MM.1S (cell line): ENCODE measurements around the gene KIAA0825.

Experiments used
- DNase-seq: peaks from one replicate; pipeline ENCODE4 v3.0.0-alpha.2; 2015
- H2AFZ ChIP-seq: fragments of 300-600 bp; sonication (generic); 2 replicates; pipeline ENCODE4 v1.6.0; 2016; ENCODE audit warnings: antibody characterized with exemption, low read length
- H3F3A ChIP-seq: fragments of 300-600 bp; sonication (generic); 2 replicates; pipeline ENCODE4 v1.6.1; 2016; ENCODE audit warnings: mild to moderate bottlenecking, antibody characterized with exemption, low read length, moderate library complexity, mixed read lengths; ENCODE audit not compliant: insufficient read depth
- H3K27ac ChIP-seq: fragments of 300-600 bp; sonication (generic); 2 replicates; pipeline ENCODE4 v1.5.1; 2016; ENCODE audit warnings: mild to moderate bottlenecking, low read length
- H3K27me3 ChIP-seq: fragments of 300-600 bp; sonication (generic); replicated peaks from 2 replicates; pipeline ENCODE4 v1.6.0; 2016; ENCODE audit warnings: low read length; ENCODE audit not compliant: insufficient read depth
- H3K36me3 ChIP-seq: fragments of 300-600 bp; sonication (generic); replicated peaks from 2 replicates; pipeline ENCODE4 v1.6.1; 2016; ENCODE audit warnings: mild to moderate bottlenecking, low read length, mixed read lengths; ENCODE audit not compliant: insufficient read depth
- H3K4me1 ChIP-seq: fragments of 300-600 bp; sonication (generic); 2 replicates; pipeline ENCODE4 v1.6.1; 2016; ENCODE audit warnings: low read length, mixed read lengths
- H3K4me2 ChIP-seq: fragments of 300-600 bp; sonication (generic); 2 replicates; pipeline ENCODE4 v1.6.0; 2016; ENCODE audit warnings: low read depth, low read length
- H3K4me3 ChIP-seq: fragments of 300-600 bp; sonication (generic); 2 replicates; pipeline ENCODE4 v1.5.1; 2016; ENCODE audit warnings: low read length, mixed read lengths
- H3K79me2 ChIP-seq: fragments of 300-600 bp; sonication (generic); 2 replicates; pipeline ENCODE4 v1.6.1; 2016; ENCODE audit warnings: mixed run types, low read length, mixed read lengths
- H3K9ac ChIP-seq: fragments of 300-600 bp; sonication (generic); 2 replicates; pipeline ENCODE4 v1.6.1; 2016; ENCODE audit warnings: low read length, mixed read lengths
- H3K9me2 ChIP-seq: fragments of 300-600 bp; sonication (generic); replicated peaks from 2 replicates; pipeline ENCODE4 v1.6.1; 2016; ENCODE audit warnings: mild to moderate bottlenecking, low read length, mixed read lengths; ENCODE audit not compliant: insufficient read depth
- H3K9me3 ChIP-seq: fragments of 300-600 bp; sonication (generic); replicated peaks from 2 replicates; pipeline ENCODE4 v1.6.1; 2016; ENCODE audit warnings: mild to moderate bottlenecking, low read length, mixed read lengths; ENCODE audit not compliant: insufficient read depth
- H4K20me1 ChIP-seq: fragments of 300-600 bp; sonication (generic); 2 replicates; pipeline ENCODE4 v1.6.1; 2016; ENCODE audit warnings: mild to moderate bottlenecking, low read length, moderate library complexity, mixed read lengths; ENCODE audit not compliant: insufficient read depth
- EZH2 ChIP-seq: fragments of 300-600 bp; sonication (generic); optimal IDR thresholded peaks from 2 replicates; pipeline ENCODE3; 2017; ENCODE audit warnings: low read depth, mild to moderate bottlenecking, antibody characterized with exemption, low read length, mixed read lengths
- EZH2phosphoT487 ChIP-seq: fragments of 300-600 bp; sonication (generic); IDR thresholded peaks from 2 replicates; pipeline ENCODE4 v1.6.1; 2018; ENCODE audit warnings: antibody characterized with exemption, low read length
- TF ChIP-seq, protein P1 (sequence below): fragments of 300-600 bp; sonication (generic); IDR thresholded peaks from 2 replicates; pipeline ENCODE4 v1.5.1; 2016; ENCODE audit warnings: antibody characterized with exemption, low read length, mixed read lengths

KIAA0825 gene

GRCh38 chr5:94423411-94423810, 195.0 kb downstream of the KIAA0825 start:
- Histone ChIP-seq H3K27ac (no peak overlapping the region), H3K4me3 (no peak overlapping the region), H3K36me3 (no peaks in the 10 kb centered on the region), H3K9me2 (no peaks in the 10 kb centered on the region), H3K9ac (no peak overlapping the region), H3K79me2 (no peaks in the 10 kb centered on the region), H3K27me3 (no peaks in the 10 kb centered on the region), H3K4me2 (no peak overlapping the region), H4K20me1 (no peaks in the 10 kb centered on the region), H3F3A (no peaks in the 10 kb centered on the region), H3K9me3 (no peaks in the 10 kb centered on the region), H2AFZ (no peak overlapping the region), H3K4me1 (no peaks in the 10 kb centered on the region)
- TF ChIP-seq EZH2 (no peak), EZH2phosphoT487 (no peak)
- TF ChIP-seq, protein P1, sequence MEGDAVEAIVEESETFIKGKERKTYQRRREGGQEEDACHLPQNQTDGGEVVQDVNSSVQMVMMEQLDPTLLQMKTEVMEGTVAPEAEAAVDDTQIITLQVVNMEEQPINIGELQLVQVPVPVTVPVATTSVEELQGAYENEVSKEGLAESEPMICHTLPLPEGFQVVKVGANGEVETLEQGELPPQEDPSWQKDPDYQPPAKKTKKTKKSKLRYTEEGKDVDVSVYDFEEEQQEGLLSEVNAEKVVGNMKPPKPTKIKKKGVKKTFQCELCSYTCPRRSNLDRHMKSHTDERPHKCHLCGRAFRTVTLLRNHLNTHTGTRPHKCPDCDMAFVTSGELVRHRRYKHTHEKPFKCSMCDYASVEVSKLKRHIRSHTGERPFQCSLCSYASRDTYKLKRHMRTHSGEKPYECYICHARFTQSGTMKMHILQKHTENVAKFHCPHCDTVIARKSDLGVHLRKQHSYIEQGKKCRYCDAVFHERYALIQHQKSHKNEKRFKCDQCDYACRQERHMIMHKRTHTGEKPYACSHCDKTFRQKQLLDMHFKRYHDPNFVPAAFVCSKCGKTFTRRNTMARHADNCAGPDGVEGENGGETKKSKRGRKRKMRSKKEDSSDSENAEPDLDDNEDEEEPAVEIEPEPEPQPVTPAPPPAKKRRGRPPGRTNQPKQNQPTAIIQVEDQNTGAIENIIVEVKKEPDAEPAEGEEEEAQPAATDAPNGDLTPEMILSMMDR: no peak
- DNase-seq: no peak

- Histone ChIP-seq H3K4me2 (no peak overlapping the region), H3K27me3 (no peaks in the 10 kb centered on the region), H3K79me2 (no peaks in the 10 kb centered on the region), H3K9me2 (no peaks in the 10 kb centered on the region), H3K9me3 (no peaks in the 10 kb centered on the region), H3K4me3 (no peak overlapping the region), H3K4me1 (no peaks in the 10 kb centered on the region), H3K36me3 (no peaks in the 10 kb centered on the region), H3K9ac (no peak overlapping the region), H3K27ac (no peak overlapping the region), H2AFZ (no peak overlapping the region), H4K20me1 (no peaks in the 10 kb centered on the region), H3F3A (no peaks in the 10 kb centered on the region)
- DNase-seq: no peak
- no peak for TF ChIP-seq EZH2
- TF ChIP-seq, protein P1: no peak
Measured at GRCh38 chr5:94422812-94423211, 195.6 kb downstream of the KIAA0825 start.

DNA sequence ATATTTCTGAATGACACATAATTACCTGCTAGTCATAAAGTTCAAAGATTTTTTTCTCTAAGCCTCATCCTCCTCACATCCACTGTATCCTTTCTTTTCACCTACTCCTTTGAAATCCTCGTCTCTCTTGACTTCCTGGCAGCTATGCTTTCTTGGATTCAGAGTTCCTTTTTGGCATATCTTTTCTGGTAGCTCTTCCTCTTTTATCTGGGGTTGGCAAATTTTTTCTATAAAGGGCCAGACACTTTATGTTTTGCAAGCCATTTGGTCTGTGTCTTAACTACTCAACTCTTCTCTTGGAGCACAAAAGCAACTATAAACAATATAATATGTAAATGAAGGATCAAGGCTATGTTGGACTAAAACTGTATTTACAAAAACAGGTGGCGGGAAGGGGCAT, 197.5 kb downstream of the KIAA0825 start:
- H3K9me3 ChIP-seq: no peaks in the 10 kb centered on the region

More for the DNA sequence above, 197.5 kb downstream of the KIAA0825 start:
- H3K9me2 ChIP-seq: no peaks in the 10 kb centered on the region
- H3K9ac ChIP-seq: no peak overlapping the region
- no peaks in the 10 kb centered on the region for H4K20me1 ChIP-seq
- no peak overlapping the region for H2AFZ ChIP-seq
- H3K27ac ChIP-seq: no peak overlapping the region
- H3K4me3 ChIP-seq: no peak overlapping the region
- TF ChIP-seq EZH2phosphoT487 (no peak), EZH2 (no peak)
- TF ChIP-seq, protein P1: no peak
- H3K36me3 ChIP-seq: no peaks in the 10 kb centered on the region
- no peaks in the 10 kb centered on the region for H3K4me1 ChIP-seq
- no peak for DNase-seq
- H3K4me2 ChIP-seq: no peak overlapping the region
- H3K27me3 ChIP-seq: no peaks in the 10 kb centered on the region
- H3F3A ChIP-seq: no peaks in the 10 kb centered on the region
- no peaks in the 10 kb centered on the region for H3K79me2 ChIP-seq
